Adrenal gland (tissue), 12 donors: Measurements from ENCODE around the gene CEP72. TPM values are rescaled to one million over a fixed set of nuclear protein-coding genes. Genes with fewer than 3 reads are reported as not detected.

Experiments
- DNase-seq, 7 donors: peaks; one replicate each; pipeline ENCODE4 v3.0.0-alpha.2; 2019 to 2020
- H3K27ac ChIP-seq, 5 donors: fragments of 200-600 bp; sonication (generic) in 4 of 5; 1 replicate in 3 of 5; 2 replicates in 2 of 5; pipeline versions ENCODE4 v1.5.1 to v1.8.0; 2016 to 2020; ENCODE audit warnings: mild to moderate bottlenecking in 1 of 5
- H3K27me3 ChIP-seq: fragments of 200-600 bp; 2 replicates; pipeline ENCODE4 v1.8.0; 2021
- H3K36me3 ChIP-seq, 2 donors: fragments of 200-600 bp; replicated peaks in 1 of 2; 1 replicate in 1 of 2; 2 replicates in 1 of 2; pipeline versions ENCODE4 v1.5.1 to v1.8.0; 2018 to 2022
- H3K4me1 ChIP-seq, 2 donors: fragments of 200-600 bp; replicated peaks in 1 of 2; 1 replicate in 1 of 2; 2 replicates in 1 of 2; pipeline versions ENCODE4 v1.5.1 to v1.8.0; 2018 to 2021
- H3K4me3 ChIP-seq, 4 donors: fragments of 200-600 bp; sonication (generic) in 3 of 4; one replicate each; pipeline ENCODE4 v1.5.1; 2016 to 2018
- H3K9me3 ChIP-seq, 3 donors: fragments of 200-600 bp; sonication (generic) in 1 of 3; replicated peaks in 1 of 3; 1 replicate in 2 of 3; 2 replicates in 1 of 3; pipeline versions ENCODE4 v1.5.1 to v1.8.0; 2016 to 2021
- POLR2A ChIP-seq, 2 donors: fragments of 450-650 bp; IDR thresholded peaks; one replicate each; pipeline ENCODE4 v1.6.1; 2017; ENCODE audit warnings: antibody characterized with exemption in 2 of 2, mild to moderate bottlenecking in 2 of 2, moderate library complexity in 1 of 2
- WGBS, 4 donors: extraction: QIAGEN DNeasy Blood & Tissue Kit in 2 of 4; methylation state at CpG; one replicate each; pipeline versions ENCODE4 v1.1.5 to v1.1.7; 2013 to 2017; 5-methylcytosine and 5-hydroxymethylcytosine counted together
- intact Hi-C, 2 donors: fragments of 100-400 bp; cut with DNase I; formaldehyde crosslinking; loops; one replicate each; pipeline versions ENCODE4 v1.14.1 to v1.15.0; 2022 to 2023
- polyA plus RNA-seq, 3 donors: library from polyadenylated mRNA; stranded (reverse); fragments of 200-250 nt in 2 of 3; fragments of 350-450 nt in 1 of 3; fragmentation: Illumina TruSeq in 1 of 3; extraction: RNeasy Lipid Tissue Mini Kit (QIAGEN cat#74804) in 1 of 3; gene quantifications; one replicate each; pipeline ENCODE4 v1.2.3, GENCODE V29; 2013 to 2014
- total RNA-seq, 9 donors: library from RNA; depleted of rRNA in 4 of 9; stranded (reverse); fragments of >200 nt in 4 of 9; fragments of 120-200 nt in 1 of 9; fragmentation: NEBNext Ultra II Directional in 1 of 9; extraction: Animal tissue kit (Norgen Biotek cat#: 25700) in 1 of 9; gene quantifications; one replicate each; pipeline versions ENCODE4 v1.1.0 to v1.2.4, GENCODE V29; 2013 to 2023
- TF ChIP-seq, protein P1 (sequence below), 6 experiments: fragments of 450-650 bp in 4 of 6; fragments of 200-600 bp in 2 of 6; sonication (generic) in 1 of 6; IDR thresholded peaks; 1 replicate in 5 of 6; 2 replicates in 1 of 6; pipeline versions ENCODE4 v1.5.1 to v1.8.0; 2016 to 2021; ENCODE audit warnings: antibody characterized with exemption in 6 of 6, mild to moderate bottlenecking in 2 of 6, moderate library complexity in 1 of 6
- donor health status: healthy with polysubstance abuse.
- donor health status: Bipolar disorder and iron deficiency.
- donor health status: DM: yes; HTN: yes; CAD: no.
- donor health status: DM: no; HTN: no; CAD: no.
- donor health status: DM: no; HTN: no; CAD: no.
- donor health status: DM: yes; HTN: yes; CAD: no.

CEP72 gene
- total and polyA plus RNA-seq, 12 donors: 0.36 to 7.8 (median 2.5) TPM

DNA sequence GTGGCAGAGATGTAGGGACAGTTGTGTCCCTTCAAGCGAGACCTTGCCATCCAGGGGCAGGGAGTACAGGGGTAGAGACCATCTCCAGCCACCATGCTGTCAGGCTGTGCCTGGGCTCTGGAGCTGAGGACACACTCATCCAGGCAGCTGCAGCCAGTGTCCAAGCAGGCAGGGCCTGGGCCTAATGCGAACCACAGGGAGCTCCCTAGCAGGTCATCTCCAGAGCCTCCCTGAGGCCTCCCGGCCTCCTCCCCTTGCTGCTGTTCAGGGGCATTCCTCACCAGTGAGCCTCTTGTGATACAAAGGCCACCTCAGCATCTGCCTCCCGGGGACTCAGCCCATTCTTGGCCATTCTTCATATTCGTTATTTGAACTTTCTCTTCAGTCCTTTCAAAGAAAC, 46.0 kb downstream of the CEP72 start:
- TF ChIP-seq, protein P1, sequence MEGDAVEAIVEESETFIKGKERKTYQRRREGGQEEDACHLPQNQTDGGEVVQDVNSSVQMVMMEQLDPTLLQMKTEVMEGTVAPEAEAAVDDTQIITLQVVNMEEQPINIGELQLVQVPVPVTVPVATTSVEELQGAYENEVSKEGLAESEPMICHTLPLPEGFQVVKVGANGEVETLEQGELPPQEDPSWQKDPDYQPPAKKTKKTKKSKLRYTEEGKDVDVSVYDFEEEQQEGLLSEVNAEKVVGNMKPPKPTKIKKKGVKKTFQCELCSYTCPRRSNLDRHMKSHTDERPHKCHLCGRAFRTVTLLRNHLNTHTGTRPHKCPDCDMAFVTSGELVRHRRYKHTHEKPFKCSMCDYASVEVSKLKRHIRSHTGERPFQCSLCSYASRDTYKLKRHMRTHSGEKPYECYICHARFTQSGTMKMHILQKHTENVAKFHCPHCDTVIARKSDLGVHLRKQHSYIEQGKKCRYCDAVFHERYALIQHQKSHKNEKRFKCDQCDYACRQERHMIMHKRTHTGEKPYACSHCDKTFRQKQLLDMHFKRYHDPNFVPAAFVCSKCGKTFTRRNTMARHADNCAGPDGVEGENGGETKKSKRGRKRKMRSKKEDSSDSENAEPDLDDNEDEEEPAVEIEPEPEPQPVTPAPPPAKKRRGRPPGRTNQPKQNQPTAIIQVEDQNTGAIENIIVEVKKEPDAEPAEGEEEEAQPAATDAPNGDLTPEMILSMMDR (IDR thresholded peaks at IDR 0.05): no peak
- no peak for TF ChIP-seq POLR2A (IDR thresholded peaks at IDR 0.05)
- DNase-seq: no peak
- no peak overlapping the region for H3K27ac ChIP-seq
- H3K36me3 ChIP-seq: no peaks in the 10 kb centered on the region
- intact Hi-C loops: no loop called here
- WGBS, 4 donors: 91 to 99% (median 97%) methylated on average over 4 to 5 of the region's 5 CpGs
- no peaks in the 10 kb centered on the region for H3K27me3 ChIP-seq
- H3K4me3 ChIP-seq: no peak overlapping the region
- no peaks in the 10 kb centered on the region for H3K9me3 ChIP-seq
- no peaks in the 10 kb centered on the region for H3K4me1 ChIP-seq

- no peaks in the 10 kb centered on the region for H3K9me3 ChIP-seq
- no peaks in the 10 kb centered on the region for H3K27me3 ChIP-seq
- intact Hi-C loops: no loop called here
- H3K4me1 ChIP-seq: no peaks in the 10 kb centered on the region
- 97 to 98% (median 97%) methylated on average over 15 to 16 of the region's 16 CpGs for WGBS, 4 donors
- TF ChIP-seq, protein P1 (IDR thresholded peaks at IDR 0.05): no peak
- no peak for TF ChIP-seq POLR2A (IDR thresholded peaks at IDR 0.05)
- H3K4me3 ChIP-seq: no peak overlapping the region
- no peak overlapping the region for H3K27ac ChIP-seq
- H3K36me3 ChIP-seq: peaks cover 0 to 5% of the 10 kb centered on the region in 2 donors
- DNase-seq: no peak
Observed at GRCh38 chr5:659496-660263, 47.5 kb downstream of the CEP72 start.

GRCh38 chr5:660491-661030, 48.4 kb downstream of the CEP72 start:
- Histone ChIP-seq H3K27ac (no peak overlapping the region), H3K36me3 (peaks cover 0 to 5% of the 10 kb centered on the region in 2 donors), H3K4me1 (no peaks in the 10 kb centered on the region), H3K4me3 (no peak overlapping the region), H3K9me3 (no peaks in the 10 kb centered on the region), H3K27me3 (no peaks in the 10 kb centered on the region)
- TF ChIP-seq, protein P1 (IDR thresholded peaks at IDR 0.05): no peak
- no peak for TF ChIP-seq POLR2A (IDR thresholded peaks at IDR 0.05)
- intact Hi-C loops: no loop called here
- no peak for DNase-seq
- WGBS, 4 donors: 95 to 97% (median 96%) methylated on average over 8 to 11 of the region's 11 CpGs

DNA sequence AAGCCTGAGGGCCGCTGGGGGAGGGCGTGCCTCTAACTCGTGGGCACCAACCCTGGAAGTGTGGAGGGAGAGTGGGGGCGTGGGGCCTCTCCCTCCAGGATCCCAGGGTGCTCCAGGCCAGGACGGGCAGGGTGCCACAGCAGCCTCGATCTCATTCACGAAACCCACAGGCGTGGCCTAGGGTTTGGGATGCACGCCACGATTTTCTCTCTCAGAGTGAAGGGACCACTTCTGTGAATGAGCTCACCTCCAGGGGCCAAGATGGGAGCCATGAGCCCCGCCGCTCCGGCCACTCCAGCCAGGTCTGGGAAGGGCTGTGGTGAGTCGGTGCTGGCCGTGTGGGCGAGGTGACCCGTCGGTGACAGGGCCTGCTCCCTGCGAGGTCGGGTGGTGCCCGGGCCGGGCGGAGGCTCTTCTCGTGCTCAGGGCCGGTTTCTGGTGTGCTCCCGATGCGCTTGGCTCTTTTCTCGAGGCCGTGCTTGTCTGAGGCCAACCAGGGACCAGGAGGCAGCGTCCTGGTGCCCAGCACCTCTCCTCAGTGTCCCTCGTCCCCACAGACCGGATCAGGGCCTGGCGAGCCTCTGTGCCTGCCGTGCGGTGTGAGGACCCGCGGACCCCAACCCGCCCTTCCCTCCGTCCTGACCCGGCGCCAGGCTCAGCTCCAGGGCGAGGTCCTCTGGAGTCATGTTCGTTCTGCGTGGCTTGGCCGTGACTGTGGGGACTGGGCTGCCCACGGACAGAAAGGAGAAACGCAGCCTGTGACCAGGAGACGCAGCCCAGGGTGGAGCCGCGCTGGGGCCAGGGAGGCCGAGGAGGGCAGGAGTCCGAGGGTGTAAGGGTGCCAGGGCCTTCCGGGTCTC, 50.0 kb downstream of the CEP72 start:
- Histone ChIP-seq H3K4me3 (no peak overlapping the region), H3K27ac (no peak overlapping the region), H3K4me1 (no peaks in the 10 kb centered on the region), H3K9me3 (no peaks in the 10 kb centered on the region), H3K27me3 (no peaks in the 10 kb centered on the region), H3K36me3 (peaks cover 0 to 5% of the 10 kb centered on the region in 2 donors)
- 96 to 98% (median 98%) methylated on average over 28 to 53 of the region's 53 CpGs for WGBS, 4 donors
- TF ChIP-seq POLR2A (IDR thresholded peaks at IDR 0.05): no peak
- TF ChIP-seq, protein P1 (IDR thresholded peaks at IDR 0.05): no peak
- no peak for DNase-seq
- intact Hi-C loops: no loop called here
